GM12873 (cell line): ENCODE data around the gene TNFRSF4.

ENCODE experiments used
- CTCF ChIP-seq: IDR thresholded peaks from 2 replicates; pipeline ENCODE4 v1.5.1; 2012; ENCODE audit warnings: low read depth, mild to moderate bottlenecking, moderate library complexity, low read length, control low read depth; ENCODE audit not compliant: insufficient read depth; ENCODE audit errors: missing control alignments

TNFRSF4 gene

GRCh38 chr1:1213345-1214265 lies at the start of gene TNFRSF4:
TNFRSF4 (minus strand) TSS chr1:1214153; CDS start chr1:1214127, 26 bp downstream.
- no peak for TF ChIP-seq CTCF

- TF ChIP-seq CTCF, result no peak
Measured at GRCh38 chr1:1262758-1263157, 48.8 kb upstream of the TNFRSF4 start.

- TF ChIP-seq CTCF, result no peak
Measured at GRCh38 chr1:1262071-1262470, 48.1 kb upstream of the TNFRSF4 start.

GRCh38 chr1:1260843-1261560 lies 47.0 kb upstream of the TNFRSF4 start:
- TF ChIP-seq CTCF, result no peak

- no peak for TF ChIP-seq CTCF
Measured at GRCh38 chr1:1259951-1260600, 46.1 kb upstream of the TNFRSF4 start.

- TF ChIP-seq CTCF, result no peak
Measured at GRCh38 chr1:1259540-1259939, 45.6 kb upstream of the TNFRSF4 start.

GRCh38 chr1:1259119-1259488 lies 45.2 kb upstream of the TNFRSF4 start:
- no peak for TF ChIP-seq CTCF
